Stimulated activated CD4-positive, alpha-beta T cell treated with anti-CD3 and anti-CD28 coated beads, TNF-alpha, amount 100 ng/mL, for 1 hour (primary cell): ENCODE measurements around the gene C12orf43.
A peak's percentile ranks its signal among the peaks of the same experiment; 100 is the strongest.

Source experiments
- DNase-seq, 3 donors: peaks; one replicate each; pipeline ENCODE4 v3.0.0-alpha.2; 2020; ENCODE audit warnings: low read depth in 3 of 3, low spot score in 1 of 3

Gene C12orf43

DNA sequence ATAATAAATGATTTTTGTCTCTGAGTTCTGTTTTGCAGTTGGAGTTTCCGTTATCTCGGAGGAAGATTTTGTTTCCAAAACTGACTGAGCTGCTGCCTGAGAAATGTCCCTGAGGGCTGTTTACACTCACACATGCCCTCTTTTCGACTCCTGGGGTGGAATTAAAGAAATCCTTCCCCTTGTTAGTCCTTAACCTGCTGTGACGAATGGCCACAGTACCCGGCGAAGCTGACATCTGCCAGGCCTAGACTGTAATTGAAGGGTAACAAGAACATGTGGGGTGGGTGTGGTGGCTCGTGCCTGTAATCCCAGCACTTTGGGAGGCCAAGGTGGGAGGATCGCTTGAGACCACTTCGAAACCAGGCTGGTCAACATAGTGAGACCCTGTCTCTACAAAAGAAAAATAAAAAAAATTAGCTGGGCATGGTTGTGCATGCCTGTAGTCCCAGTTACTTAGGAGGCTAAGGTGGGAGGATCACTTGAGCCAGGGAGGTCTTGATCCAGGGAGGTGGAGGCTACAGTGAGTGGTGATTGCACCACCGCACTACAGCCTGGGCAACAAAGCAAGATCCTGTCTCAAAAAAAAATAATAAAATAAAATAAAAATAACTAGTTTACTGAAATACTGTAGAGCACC lies 14.4 kb upstream of the C12orf43 start:
- DNase-seq = no peak

DNA sequence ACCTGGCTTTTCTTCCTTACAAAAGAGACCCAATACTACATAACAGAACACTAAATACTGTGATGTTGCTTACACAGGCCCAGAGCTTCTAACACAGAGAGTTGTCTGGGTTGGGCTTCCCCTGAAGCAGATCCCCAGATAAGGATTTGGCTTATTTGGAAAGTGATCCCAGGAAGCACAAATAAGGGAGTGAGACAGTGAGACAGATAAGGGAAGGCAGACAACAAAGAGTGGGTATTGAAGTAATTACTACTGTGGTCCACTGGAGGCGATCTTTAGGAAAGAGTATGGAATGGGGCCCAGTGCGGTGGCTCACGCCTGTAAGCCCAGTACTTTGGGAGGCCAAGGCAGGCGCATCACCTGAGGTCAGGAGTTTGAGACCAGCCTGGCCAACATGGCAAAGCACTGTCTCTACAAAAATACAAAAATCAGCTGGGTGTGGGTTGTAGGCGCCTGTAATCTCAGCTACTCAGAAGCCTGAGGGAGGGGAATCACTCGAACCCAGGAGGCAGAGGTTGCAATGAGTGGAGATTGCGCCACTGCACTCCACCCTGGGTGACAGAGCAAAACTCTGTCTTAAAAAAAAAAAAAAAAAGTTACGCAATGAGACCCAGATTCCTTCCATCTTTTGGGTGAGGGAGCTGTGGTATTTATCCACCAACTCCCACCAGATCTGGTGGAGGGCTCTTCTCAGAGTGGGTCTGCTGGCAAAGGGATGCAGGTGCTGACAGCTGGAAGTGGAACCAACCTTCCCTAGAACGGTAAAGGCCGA lies 10.2 kb upstream of the C12orf43 start:
- no peak for DNase-seq

DNA sequence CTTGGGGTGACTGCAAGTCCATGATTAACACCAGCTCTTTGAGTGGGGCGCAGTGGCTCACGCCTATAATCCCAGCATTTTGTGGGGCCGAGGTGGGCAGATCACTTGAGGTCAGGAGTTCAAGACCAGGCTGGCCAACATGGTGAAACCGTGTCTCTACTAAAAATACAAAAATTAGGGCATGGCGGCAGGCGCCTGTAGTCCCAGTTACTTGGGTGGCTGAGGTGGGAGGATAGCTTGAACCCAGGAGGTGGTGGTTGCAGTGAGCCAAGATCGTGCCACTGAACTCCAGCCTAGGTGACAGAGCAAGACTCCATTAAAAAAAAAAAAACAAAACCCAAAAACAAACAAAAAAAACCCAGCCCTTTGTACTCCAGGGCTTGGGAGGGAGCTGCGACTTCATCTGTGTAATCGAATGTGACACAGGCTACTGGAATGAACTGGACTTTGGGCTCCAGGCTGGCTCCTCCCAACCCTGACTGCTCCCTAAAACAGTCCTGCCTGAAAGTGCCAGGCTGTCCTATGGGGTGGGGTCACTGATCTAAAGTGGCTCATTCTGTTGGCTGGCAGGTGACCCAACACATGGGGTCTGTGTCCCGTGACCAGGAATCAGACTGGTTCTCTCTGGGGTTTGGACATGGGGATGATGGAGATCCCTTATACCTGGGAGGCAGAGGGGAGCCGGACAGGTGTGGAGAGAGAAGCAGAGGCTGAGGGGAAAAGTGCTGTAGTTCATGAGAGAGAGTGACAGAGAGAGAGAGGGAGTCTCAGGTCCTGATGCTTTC lies 9.3 kb upstream of the C12orf43 start:
- DNase-seq = no peak

DNA sequence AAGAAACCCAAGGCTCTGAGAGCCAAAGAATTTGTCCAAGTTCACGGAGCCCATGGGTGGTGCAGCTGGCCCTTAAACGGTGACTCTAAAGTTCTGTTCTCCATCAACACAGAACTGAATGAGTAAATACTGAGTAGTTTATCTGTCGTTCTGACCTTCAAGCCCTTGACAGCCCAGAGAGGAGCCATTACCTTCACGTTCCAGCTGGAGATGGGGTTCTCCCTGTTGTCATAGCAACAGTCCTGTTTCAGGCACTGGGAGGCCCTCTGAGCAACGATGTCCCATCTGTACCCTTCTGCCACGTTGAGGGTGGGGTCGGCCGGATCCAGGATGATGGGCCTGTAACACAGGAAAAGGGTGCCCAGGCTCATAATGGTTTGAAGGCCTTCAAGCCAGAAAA lies 7.5 kb upstream of the C12orf43 start:
- DNase-seq = no peak

DNA sequence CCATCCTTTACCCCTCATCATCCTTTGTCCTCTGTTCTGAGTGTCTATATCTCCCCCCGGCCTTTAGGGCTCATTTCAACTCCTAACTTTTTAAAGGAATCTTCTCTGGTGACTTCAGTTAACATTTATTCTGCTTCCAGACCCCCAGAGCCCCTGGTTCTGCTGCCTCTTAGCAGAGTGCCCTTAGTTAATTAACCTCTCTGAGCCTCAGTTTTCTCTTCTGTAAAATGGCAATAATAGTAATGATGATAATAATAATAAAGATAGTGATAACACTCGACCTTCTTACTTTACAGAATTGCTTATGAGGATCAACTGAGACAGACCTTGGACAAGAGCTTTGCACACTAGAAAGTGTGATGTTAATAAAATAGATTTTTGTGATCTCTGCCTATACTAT lies 6.4 kb upstream of the C12orf43 start:
- DNase-seq = no peak

DNA sequence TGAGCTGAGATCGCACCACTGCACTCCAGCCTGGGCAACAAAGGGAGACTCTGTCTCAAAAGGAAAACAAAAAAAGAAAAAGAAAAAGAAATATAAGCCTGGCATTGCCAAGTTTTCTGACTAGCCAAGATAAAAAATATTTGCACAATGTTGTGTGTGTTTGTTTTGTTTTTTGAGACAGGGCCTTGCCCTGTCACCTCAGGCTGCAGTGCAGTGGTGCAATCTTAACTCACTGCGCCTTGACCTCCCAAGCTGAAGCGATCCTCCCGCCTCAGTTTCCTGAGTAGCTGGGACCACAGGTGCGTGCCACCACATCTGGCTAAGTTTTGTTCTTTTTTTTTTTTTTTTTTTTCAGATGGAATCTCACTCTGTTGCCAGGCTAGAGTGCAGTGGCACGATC lies 5.5 kb upstream of the C12orf43 start:
- no peak for DNase-seq

DNA sequence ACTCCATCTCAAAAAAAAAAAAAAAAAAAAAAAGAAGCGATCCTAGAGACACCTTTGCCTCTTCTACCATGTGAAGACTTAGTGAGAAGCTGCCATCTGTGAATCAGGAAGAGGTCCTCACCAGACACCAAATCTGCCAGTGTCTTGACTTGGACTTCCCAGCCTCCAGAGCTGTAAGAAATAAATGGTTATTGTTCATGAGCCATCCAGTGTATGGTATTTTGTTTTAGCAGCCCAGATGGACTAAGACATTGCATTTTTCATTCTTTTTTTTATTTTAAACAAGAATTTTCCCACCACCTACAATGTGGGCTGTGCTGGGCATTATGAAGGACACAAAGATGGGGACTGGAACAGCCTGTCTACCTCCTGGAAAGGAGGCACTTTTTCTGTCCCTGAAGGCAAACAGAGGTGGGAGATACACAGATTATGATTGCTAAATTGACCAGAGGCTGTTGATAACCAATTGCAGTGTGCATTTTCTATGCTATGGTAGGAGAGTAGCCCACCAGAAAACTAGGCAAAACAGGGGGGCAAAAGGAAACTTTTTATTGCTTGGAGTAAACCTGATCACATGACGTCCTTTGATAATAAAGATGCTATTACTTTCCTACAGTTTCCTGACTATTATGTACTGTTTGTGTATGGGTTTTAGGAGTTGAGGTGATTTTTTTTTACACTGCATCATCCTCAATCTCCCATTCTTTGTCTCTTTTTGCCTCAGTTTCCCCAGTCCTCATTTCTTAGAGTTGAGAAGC lies 2.8 kb upstream of the C12orf43 start:
- no peak for DNase-seq

DNA sequence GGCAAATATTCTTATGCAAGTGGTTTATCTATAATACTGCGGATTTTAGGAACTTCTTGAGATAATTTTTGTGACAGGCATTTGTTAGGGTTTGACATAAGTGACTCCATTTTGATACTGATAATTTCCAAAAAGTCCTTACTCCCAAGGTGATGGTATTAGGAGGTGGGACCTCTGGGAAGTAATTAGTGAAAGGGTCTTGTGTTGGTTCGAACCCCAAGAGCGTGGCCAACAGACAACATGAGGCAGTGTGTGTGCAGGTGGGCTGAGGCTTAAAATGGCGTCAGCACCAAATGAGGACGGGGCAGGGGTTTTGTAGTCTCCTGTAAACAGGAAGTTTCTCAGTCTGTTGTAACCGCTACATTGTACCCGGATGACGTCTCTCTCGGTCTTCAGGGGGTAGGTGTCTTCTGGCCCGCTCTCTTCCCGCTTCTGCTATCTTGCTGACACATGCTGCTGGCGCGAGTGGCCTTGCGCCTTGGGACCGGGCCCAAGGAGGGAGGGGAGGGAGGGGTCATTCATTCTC lies 1.7 kb upstream of the C12orf43 start:
- no peak for DNase-seq

DNA sequence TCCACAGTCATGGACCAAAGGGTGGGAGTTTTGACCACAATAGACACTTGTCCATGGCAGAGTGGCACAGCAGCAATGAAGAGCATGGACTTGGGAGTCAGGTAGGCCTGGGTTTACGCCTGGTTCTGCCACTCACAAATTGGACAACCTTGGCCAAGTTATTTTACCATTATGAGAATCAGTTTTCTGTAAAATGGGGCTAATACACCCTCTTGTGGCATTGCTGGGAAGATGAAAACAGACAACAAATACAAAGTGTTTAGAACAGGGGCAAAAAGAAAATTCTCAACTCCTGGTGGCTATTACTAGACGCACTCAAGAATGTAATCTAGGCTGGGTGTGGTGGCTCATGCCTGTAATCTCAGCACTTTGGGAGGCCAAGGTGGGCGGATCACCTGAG lies 2.6 kb downstream of the C12orf43 start:
- no peak for DNase-seq

DNA sequence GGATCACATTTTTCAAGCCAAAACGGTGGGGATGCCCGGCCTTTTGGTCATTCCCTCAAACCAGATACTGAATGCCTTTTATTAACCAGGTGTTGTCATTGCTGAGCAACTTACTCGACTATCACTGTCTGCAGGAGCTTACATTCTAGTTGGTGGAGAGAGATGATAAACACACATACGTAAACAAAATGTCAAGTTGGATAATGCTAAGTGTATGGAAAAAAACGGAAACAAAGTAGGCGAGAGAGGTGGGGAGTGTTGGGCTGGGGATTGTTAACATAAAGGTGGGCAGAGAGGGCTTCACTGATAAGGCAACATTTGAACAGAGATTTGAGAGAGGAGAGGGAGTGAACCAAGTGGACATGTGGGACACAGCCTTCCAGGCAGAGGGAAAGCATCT lies 4.5 kb downstream of the C12orf43 start:
- DNase-seq = no peak

DNA sequence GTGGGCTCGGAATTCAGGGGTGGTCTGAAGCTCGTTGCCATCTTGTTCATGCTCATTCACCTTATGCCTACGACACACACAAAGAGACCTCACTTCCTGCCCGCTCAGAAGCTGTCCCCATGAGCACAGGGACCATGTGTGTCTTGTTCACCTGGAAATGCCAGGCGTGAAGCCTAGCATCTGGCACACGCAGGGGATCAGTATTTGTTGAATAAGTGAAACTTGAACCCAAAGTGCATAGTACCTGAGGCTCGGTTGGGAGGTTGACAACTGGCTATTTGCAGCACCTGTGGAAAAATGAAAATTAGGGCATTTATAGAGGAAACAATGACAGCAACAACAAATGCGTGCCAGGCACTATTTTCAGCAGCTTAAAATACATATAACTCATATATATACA lies 5.4 kb downstream of the C12orf43 start:
- no peak for DNase-seq

DNA sequence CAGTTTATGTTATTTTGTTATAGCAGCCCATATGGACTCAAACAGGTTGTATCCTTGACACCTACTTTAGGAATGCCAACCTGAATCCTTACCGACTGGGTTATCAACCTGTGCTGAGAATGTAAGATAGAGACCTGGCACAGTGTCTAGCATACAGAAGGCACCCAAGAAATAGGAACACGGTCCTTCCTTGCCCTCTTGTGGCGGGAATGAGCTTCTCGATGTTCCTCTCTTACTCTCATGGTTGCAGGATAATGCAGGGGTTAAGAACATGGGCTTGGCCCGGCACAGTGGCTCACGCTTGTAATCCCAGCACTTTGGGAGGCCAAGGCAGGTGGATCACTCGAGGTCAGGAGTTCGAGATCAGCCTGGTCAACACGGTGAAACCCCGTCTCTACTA lies 6.5 kb downstream of the C12orf43 start:
- DNase-seq = no peak

DNA sequence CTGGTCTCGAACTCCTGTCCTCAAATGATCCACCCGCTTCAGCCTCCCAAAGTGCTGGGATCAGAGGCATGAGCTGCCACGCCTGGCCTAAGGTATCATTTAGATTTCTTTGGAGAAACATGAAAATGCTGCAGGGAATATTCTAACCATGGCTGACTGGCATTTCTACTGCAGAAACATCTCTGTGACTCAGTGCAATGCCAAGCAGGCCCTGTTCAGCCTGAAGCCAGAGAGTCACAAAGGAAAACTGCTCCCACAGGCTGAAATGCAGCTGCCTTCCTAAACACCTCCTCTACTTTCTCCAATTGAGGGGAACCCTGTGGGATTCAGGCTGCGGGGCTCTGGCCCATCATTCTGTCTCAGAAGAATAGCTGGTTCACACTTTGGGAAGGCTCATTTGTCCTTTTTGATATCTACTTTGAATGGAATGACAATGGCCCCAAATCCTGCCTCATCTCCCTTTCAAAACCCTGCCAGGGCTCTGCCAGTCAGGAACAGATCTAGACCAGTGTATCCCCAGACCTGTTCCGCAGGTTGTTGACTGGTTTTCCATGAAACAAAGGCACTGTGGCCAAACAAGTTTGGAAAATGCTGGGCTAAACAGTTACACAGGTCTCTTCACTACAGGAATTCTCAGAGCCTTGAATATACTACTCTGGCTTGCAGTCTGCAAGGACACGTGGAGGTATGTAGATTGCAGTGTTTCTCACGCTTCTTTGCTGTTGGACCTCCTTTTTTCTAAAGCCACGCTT lies 7.8 kb downstream of the C12orf43 start:
- no peak for DNase-seq

DNA sequence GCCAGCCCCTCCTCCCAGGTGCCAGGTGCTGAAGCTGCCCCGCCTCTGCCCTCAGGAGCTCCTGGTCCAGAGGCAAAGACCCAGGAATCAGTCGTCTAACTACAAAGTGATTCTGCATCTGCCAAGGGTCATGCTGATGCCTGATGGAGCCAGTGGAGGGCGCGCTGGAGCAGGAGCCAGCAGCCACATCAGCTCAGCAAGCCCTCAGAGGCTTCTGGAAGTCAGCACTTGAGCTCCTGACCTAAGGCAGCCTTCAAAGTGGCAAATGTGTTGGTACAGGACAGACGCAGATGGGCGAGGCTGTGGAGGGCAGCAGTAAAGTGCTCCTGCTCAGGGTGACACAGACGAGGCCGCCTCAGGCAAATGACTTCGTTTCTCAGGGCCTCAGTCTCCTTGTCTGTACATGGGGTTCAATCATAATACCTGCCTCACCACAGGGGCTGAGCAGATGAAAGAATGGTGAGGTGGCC lies 10.9 kb downstream of the C12orf43 start:
- DNase-seq = peak in 1 of 3 donors; percentile 10

DNA sequence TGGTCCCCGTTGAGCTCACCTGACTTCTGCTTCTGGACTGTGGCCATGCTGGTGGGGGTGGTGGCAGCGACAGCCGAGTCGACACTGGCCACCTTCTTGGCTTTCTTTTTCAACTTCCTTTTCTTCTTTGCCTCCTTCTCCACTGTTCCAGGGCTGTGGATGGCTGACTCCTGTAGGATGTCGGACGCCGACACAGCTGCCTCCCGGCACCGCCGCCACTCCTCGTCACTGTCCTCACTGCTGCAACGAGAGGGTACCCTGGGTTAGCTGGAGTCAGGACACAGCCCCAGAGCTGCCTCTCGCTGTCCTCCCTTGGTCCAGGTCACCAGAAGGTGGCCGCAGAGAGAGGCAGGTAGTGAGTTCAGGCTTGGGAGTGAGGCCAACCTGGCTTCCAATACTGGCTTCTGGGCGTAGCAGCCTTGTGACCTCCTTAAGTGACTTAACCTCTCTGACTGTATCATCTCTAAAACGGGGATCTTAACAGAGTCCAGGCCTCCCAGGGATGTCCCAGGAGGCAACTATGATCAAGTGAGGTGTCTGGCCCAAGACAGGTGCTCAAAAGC lies 12.0 kb downstream of the C12orf43 start:
- DNase-seq = no peak

DNA sequence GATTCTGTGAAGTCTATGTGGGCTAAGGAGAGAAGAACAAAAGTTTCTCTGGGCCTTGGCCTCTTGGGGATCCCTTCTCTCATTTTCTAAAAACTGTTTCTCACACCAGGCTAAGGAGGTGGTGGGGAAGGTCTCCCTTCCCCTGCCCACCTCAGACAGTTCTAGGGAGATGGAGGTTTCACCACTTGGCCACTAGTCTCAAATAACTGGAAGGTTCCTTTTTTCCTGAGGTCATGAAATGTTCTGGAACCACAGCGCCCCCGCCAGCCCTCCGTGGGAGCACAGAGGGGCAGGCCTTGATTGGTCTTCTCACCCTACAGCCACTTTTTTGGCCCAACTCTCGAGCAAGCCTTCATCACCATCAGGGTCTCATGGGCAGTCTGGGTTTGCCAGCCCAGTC lies 12.6 kb downstream of the C12orf43 start:
- no peak for DNase-seq

DNA sequence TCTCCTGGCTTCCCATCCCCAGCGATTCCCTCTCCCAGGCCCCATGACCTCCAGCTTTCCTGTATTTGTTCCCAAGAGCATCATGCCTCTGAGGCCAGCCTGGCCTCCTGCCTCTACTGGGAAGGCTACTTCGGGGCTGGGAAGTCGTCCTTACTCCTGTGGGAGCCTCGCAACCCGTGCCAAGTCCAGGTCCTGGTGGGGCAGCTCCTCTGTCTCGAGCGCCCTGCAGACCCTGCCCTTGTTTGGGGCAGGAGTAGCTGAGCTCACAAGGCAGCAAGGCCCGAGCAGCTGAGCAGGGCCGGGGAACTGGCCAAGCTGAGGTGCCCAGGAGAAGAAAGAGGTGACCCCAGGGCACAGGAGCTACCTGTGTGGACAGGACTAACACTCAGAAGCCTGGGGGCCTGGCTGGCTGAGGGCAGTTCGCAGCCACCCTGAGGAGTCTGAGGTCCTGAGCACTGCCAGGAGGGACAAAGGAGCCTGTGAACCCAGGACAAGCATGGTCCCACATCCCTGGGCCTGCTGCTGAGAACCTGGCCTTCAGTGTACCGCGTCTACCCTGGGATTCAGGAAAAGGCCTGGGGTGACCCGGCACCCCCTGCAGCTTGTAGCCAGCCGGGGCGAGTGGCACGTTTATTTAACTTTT lies 14.3 kb downstream of the C12orf43 start:
- DNase-seq = no peak

DNA sequence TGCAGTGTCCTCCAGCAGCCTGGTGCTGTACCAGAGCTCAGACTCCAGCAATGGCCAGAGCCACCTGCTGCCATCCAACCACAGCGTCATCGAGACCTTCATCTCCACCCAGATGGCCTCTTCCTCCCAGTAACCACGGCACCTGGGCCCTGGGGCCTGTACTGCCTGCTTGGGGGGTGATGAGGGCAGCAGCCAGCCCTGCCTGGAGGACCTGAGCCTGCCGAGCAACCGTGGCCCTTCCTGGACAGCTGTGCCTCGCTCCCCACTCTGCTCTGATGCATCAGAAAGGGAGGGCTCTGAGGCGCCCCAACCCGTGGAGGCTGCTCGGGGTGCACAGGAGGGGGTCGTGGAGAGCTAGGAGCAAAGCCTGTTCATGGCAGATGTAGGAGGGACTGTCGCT lies 15.2 kb downstream of the C12orf43 start:
- no peak for DNase-seq

DNA sequence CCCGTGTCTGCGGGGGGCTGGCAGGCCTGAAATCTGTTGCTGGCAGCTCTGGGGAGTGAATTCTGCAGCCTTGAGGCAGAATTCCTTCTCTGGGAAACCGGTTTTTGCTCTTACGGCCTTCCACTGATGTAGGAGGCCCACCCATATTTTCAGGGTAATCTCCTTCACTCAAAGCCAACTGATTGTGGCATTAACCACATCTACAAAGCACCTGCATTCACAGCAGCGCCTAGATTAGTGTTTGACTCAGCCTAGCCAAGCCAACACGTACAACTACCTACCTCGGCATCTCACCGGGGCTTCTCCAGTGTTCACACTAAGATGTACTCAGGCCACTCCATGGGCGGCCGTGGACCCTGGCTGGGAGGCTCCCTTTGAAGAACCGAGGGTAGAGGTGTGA lies 15.8 kb downstream of the C12orf43 start:
- no peak for DNase-seq
